ENCODE data around the gene PABPC3.

- TF ChIP-seq CTCF (conservative IDR thresholded peaks at IDR 0.05; ENCODE audit: low read depth, low read length) (no peak), EZH2 (IDR thresholded peaks at IDR 0.05; ENCODE audit: borderline replicate concordance, low read depth, low read length, poor library complexity, severe bottlenecking) (no peak)
Observed at GRCh38 chr13:25046274-25046984, 49.5 kb upstream of the PABPC3 start.
